HG03060 (cell line): ENCODE measurements around the gene HADHA.

Experiments
- ATAC-seq: cut with Tn5 transposase; IDR thresholded peaks from one replicate; pipeline ENCODE4 v1.9.1; 2021; ENCODE audit warnings: low read depth, moderate number of reproducible peaks; ENCODE audit not compliant: unreplicated experiment

Gene HADHA

DNA sequence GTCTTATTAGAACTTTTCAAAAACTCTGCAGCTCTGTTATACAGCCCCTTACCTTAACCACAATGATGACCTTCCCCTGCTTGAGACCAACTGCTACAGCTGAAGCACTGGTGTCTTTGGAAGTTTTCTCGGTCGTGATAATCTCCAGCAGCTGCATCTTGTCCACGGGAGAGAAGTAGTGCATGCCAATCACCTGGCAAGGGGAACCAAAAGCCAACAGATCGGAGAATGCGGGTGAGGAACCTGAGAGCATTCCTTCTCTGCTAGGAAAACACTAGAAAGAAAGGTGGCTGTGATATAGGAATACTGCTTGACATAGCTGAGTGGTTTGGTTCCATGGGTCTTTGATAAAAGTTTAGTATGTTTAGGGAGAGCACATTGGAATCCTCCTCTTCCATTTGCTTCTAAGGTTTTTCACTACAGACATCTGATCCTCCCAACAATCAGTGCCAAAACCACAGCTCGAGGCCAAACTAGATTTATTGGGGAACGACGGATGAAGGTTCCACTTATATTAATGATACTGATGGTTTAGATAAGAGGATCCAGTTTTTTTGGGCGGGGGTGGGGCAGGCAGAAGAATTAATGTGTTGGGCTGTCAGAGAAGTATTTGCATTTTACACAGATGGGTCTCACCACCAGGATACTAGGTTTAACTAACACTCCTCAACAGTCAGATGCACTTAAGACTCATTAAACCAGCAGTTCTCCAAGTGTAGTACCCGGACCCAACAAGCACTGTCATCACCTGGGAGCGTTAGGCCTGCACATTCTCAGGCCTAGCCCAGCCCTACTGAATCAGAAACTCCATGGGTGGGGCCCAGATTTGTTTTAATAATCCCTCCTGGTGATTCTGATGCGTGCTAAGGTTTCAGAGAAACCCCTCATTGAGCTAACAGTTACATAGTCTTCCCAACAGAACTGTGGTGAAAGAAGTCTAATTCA, 49.1 kb downstream of the HADHA start:
- ATAC-seq: no peak

DNA sequence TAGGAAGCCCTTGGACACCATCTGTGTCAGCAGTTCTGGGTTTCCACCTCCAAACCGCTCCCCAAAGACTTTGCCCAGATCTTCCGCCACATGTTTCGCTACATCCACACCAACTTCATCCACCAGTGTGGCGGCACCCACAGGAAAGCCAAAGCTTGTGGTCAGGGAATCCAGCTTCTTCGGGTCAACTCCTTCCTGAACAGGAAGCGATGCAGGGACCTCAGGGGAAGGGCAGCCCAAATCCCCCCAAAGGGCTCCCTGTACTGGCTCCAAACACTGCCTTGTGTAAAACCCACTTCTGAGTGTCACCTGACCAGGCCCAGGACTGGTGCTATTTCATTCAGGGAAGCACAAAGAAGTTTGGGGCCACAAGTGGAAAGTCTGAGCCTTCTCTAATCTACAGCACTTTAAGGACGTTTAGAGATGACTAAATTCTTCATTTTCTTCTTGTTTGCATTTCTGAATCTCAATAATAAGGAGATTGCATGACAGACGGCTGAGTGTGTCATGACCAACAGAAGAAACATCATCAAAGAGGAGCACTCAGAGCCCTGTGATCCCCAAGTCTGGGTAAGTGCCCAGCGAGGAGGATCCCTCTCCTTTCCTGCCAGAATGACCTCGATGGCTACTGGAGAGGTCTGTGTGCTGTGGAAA, 50.7 kb downstream of the HADHA start:
- ATAC-seq: no peak

DNA sequence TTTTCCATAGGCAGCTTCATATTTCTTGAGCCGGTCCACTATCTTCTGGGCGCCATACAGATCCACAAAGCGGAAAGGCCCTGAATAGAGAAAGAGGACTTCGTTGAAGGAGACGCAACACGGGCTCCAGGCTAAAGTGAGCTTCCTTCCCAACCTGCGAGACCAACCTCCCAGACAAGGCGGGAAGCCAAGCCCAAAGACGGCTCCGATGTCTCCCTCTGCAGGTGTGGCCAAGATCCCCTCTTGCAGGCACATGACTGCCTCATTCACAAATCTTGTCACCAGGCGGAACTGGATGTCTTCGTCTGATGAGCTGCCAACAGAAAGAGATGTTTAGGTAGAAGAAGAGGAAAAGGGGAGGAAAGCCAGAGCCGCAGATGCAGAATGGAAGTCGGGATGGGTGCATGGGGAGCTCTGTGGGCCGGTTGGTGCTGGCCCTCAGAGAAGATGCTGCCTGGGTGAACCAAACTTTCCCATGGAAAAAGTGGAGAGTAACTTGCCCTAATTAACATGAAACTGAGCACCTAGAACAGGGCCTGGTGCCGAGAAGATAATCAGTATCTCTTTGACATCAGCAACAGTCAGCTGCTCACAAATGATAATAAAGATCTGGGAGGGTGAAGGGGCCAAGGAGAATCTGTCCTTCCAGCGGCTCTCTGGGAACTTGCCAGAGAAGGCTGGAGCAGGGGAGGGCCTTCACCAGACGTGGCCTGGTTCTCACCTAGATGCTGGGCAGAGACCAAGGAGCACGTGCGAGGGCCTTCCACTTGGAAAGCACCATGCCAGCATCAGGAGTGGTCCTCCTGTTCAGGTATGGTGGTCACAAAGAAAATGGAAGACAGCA, 52.9 kb downstream of the HADHA start:
- ATAC-seq: no peak

DNA sequence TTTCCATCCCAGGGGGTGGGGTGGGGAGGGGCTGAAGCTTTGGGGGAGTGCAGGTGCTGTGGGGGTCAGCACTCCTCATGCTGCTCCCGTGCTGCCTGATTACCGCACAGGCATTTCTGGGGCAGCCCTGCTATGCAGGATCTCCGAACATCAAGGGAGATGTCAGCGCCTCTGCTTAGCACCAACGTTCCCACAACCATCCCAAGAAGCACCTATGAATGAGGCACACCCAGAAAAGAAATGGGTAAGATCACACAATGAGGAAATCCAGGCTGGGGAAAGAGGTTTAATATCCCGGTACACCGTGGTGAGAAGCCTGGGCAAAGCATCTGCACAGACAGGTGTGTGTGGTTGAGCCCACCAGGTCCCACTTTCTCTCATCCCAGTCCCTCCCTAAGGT, 54.1 kb downstream of the HADHA start:
- ATAC-seq: no peak

DNA sequence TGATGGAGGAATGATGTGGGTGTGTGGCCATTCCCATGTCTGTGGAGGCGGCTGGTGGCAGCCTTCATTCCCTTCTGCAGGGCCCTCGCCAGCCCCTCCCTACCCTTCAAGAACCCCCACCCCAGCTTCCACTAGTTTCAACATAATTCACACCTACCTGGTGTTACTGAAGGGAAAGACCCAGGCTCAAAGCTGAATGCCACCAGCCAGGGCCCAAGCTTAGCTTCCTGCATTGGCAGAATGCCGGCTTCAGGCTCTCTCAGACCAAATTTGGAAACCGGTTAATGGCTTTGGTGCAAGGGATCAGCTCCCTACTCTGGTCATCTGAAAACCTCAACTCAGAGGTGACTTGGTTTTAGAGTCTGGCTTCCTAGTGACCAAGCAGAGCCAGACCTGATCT, 54.7 kb downstream of the HADHA start:
- ATAC-seq: no peak

DNA sequence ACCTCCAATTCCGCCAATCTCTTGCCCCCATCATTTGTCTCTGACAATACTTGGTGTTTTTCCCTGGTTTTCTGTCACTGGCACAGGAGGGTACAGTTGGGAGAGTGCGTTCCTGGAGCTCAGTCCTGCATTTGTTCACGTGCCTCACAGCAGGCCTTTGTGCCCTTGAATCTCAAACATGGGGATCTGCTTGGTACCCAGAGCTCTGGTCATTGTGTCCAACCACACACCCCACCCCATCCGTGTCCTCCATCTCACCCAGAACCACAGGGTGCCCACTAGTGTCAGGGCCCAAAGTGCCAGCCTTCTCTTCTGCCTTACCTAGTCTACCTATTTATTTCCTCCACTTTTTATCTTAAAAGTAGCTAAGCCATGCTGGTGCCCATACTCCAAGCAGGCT, 55.3 kb downstream of the HADHA start:
- no peak for ATAC-seq

DNA sequence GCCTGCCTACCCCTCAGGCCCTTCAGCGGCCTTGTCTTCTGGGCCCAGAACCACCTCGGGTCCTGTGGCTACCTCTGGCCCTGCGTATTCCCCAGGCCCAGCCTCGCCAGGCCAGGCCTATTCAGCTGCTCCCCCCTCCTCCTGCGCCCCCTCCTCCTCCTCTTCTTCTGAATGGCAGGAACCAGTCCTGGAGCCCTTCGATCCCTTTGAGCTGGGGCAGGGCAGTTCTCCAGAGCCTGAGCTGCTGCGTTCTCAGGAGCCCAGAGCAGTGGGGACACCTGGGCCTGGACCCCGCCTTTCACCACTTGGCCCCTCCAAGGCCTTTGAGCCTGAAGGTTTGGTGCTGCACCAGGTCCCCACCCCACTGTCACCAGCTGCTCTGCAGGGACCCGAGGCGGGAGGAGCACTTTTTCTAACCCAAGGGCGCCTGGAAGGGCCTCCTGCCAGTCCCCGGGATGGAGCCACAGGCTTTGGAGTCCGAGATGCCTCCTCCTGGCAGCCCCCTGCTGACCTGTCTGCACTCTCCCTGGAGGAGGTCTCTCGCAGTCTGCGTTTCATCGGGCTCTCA, 56.8 kb downstream of the HADHA start:
- no peak for ATAC-seq

DNA sequence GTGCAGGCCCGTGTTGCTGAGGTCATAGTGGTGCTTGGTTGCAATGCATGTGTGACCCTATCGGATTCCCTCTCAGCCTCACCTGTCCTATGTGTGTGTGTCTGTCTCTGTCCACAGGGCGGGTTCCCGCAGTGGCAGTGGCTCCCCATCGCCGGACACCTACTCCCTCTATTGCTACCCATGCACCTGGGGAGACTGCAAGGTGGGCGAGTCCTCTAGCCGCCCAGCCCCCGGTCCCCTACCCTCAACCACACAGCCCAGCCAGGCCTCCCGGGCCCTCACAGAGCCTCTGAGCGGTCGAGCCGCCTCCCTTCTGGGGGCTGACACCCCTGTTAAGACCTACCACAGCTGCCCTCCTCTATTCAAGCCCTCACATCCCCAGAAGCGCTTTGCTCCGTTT, 57.3 kb downstream of the HADHA start:
- ATAC-seq: no peak

DNA sequence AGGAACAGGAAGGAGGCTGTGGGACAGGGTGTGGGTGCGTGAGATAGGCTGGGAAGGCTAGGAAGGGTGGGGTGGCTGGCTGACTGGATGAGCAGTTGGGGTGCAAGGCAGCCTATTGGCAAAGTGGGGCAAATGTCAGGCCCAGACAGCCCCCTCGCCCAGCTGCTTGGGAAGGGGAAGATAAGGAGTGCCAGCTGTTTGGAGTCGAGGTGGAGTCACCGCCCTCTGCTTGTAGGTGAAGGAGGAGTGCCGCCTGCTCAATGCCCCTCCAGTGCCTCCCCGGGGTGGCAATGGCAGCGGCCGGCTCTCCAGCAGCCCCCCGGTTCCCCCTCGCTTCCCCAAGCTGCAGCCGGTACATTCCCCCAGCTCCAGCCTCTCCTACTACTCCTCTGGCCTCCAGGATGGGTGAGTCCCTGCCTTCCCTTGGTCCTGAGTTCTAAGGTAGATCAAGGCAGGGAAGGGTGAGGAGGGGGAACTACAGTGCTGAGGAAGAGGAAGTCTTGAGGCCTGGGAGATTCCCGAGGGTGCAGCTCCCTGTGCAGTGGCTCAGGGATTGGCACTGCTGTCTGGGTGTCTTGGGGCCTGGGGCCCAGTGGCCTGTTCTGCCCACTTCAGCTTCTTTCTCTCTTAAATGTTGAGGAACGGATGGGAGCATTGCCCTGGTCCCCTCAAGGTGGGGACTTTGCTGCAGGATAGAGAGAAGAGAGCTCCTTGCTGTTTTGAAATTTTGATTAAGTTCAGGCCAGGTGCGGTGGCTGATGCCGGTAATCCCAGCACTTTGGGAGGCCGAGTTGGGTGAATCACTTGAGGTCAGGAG, 58.3 kb downstream of the HADHA start:
- ATAC-seq: no peak

DNA sequence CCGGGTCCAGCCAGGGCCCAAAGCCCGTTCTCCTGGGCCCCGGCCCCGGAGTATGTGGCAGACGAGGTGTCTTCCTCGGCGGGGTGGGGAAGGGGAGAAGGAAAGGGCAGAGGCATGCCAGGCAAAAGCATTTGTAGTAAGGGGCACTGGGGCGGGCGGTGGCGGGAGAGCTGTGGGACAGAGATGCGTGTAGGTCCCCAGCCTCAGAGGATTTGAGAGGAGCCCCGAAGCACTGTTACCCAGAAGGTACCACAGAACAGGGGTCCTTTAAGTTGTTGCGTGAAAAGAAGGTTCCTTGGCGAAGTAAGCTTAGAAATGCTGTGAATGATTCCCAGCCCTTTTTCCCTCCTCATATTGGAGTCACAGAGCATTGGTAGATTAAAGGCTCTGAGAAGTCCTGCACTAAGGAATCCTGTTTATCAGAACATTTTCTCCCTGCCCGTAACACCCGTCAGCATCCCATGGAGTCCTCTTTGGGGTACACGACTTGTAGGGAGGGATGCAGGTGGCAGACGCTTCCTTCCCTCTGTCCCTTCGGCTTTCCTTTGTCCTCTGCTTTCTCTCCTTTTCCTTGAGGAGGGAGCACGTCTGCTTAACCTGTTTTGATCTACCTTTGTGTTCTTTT, 59.0 kb downstream of the HADHA start:
- ATAC-seq: no peak

DNA sequence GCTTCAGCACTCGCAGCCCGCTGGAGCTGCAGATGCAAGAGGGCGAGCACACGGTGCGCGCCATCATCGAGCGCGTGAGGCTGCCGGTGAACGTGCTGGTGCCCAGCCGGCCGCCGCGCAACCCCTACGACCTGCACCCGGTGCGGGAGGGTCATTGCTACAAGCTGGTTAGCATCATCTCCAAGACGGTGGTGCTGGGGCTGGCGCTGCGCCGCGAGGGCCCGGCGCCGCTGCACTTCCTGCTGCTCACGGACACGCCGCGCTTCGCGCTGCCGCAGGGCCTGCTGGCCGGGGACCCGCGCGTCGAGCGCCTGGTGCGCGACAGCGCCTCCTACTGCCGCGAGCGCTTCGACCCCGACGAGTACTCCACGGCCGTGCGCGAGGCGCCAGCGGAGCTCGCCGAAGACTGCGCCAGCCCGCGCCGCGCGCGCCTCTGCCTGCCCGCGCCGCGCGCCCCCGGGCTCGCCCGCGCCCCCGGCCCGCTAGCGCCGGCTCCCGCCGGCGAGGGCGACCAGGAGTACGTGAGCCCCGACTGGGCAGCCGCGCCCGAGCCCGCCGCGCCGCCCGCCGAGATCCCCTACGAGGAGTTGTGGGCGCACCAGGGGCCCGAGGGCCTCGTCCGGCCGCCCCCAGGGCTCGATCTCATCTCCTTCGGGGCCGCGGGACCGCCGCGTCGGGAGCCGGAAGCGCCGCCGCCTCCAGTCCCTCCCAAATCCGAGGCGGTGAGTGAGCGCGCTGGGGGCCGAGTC, 59.7 kb downstream of the HADHA start:
- ATAC-seq: no peak

DNA sequence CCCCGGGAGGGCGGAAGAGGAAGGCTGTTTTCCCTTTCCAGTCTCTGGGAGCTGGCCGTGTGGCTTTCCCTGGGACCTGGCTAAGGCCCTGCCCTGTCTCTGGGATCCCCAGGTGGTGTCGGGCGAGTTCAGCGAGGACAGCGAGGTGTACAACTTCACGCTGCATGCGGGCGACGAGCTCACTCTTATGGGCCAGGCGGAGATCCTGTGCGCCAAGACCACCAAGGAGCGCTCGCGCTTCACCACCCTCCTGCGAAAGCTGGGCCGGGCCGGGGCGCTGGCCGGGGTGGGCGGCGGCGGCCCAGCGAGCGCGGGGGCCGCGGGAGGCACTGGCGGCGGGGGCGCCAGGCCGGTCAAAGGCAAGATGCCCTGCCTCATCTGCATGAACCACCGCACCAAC, 60.3 kb downstream of the HADHA start:
- no peak for ATAC-seq

DNA sequence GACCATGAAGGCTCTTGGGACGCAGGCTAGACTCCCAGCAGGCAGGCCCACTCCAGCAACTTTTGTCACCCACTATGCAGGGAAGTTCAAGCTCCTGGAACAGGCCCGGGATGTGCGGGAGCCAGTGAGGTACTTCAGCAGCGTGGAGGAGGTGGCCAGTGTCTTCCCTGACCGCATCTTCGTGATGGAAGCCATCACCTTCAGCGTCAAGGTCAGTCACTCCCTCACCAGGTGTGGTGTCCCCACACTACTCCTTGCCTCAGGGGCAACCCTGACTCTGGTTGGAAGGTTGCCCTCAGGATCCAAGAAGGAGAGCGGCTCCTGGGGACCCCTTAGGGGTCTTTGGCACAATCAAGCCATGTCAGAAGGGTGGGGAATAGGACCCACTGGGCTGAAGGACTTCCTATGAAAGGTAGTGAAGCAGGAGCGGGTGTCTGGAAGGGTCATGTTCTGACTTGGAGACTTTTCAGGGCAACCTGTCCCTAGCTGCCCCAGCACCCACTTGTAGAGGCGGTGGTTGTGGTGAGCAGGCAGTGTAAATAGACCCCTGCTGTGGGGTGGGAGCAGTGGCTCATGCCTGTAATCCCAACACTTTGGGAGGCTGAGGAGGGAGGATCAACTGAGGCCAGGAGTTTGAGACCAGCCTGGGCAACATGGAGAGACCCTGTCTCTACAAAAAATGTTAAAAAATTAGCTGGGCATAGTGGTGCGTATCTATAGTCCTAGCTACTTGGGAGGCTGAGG, 61.4 kb downstream of the HADHA start:
- ATAC-seq: no peak

DNA sequence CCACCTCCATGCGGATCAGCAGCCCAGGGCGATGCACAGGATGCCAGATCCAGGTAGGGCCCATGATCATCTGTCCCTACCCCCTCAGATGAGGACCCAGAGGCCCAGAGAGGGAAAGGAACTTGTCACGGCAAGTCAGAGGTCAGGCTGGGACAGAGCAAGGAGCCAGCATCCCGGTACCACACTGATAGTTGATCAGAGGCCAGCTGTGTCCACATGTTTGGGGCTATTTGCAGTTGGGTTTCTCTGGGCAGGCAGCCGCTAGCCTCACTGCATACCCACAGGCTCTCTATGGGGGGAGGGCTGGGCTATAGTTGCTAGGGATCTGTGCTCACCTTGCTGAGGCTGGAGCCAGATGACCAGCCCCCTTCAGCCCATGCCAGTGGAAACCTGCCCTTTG, 62.0 kb downstream of the HADHA start:
- ATAC-seq: no peak

DNA sequence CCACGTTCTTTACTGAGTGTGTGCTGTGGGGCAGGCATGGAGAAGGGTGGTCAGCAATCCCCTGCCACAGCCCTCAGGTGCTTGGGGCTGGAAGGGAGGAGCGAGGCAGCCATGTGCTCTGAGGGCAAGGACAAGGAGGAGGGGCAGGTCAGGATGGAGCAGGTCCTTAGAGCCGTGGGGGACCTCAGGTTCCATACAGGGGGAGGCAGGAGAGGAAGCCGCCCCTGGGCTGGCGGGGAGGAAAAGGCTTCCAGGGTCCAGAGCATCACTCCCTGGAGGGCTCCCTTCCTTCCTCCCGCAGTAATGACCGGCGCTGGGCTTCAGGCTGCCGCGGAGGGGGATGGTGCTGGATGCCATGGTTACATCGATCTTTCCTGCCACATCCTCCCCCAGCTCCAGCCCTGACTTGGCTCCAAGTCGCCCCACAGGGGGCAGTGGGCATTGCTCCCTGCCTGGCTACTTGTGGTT, 65.0 kb downstream of the HADHA start:
- no peak for ATAC-seq

DNA sequence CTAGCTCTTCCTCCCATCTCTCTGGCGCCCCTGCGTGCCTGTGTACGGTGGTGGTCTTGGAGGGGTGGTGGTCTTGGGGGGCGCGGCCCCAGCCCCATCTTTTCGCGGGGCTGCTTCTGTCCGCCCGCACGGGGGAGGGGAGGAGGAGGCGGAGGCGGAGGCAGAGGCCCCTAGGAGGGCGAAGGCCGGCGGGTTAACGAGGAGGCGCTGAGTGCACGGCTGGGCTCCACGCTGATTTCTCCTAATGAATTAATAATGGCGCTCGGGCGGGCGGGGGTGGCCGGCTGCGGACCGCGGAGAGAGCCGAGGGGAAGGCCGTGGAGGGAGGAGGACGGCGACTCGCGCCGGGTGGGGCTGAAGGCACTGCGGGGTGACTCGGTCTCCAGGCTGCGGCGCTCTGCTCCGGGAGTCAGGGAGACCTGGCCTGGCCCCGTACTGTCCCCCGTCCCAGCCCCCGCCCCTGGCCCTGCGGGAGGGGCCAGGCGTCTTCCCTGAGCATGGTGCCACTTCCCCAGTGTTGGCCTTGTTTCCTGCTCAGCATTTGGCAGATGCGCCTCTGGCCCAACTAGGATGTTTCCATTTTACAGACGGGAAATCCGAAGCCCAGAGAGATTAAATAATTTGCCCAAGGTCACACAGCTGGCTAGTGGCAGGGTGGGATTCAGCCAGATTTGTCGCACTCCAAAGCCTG, 65.5 kb downstream of the HADHA start:
- ATAC-seq: no peak

DNA sequence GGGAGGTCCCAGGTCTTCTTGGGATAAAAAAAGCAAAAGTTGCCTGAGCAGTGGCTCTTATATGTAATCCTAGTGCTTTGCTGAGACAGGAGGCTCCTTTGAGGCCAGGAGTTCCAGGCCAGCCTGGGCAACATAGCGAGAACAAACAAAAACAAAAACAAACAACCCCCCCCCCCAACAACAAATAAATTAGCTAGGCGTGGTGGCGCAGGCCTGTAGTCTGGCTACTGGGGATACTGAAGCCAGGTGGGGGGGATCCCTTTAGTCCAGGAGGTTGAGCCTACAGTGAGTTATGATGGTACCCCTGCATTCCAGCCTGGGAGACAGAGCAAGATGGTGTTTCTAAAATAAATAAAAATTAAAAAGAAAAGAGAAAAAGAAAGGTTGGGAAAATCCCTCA, 66.2 kb downstream of the HADHA start:
- ATAC-seq: no peak
